Measurements from ENCODE around the gene FRAT2.

DNA sequence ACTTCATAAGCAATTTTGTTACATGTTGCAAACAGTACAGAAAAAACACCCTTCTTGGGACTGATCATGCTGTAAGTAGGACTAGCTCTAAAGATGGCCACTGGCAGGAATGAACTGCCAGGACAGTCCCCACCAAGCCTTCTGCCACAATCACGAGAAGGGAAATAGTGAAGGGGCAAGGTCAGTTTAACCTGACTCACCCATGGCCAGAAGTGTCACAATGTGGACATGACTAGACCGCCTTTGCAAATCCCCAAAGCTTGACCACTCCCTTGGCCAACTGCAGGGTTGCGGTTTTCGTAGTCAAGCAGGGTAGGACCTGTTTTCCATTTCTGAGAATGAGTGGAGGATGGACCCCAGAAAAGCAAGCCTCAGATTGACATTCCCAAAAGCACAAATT, 19.4 kb upstream of the FRAT2 start:
- TF ChIP-seq, protein P1, sequence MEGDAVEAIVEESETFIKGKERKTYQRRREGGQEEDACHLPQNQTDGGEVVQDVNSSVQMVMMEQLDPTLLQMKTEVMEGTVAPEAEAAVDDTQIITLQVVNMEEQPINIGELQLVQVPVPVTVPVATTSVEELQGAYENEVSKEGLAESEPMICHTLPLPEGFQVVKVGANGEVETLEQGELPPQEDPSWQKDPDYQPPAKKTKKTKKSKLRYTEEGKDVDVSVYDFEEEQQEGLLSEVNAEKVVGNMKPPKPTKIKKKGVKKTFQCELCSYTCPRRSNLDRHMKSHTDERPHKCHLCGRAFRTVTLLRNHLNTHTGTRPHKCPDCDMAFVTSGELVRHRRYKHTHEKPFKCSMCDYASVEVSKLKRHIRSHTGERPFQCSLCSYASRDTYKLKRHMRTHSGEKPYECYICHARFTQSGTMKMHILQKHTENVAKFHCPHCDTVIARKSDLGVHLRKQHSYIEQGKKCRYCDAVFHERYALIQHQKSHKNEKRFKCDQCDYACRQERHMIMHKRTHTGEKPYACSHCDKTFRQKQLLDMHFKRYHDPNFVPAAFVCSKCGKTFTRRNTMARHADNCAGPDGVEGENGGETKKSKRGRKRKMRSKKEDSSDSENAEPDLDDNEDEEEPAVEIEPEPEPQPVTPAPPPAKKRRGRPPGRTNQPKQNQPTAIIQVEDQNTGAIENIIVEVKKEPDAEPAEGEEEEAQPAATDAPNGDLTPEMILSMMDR (IDR thresholded peaks at IDR 0.05; ENCODE audit: insufficient read depth, low read depth, low read length): no peak
- TF ChIP-seq EZH2 (IDR thresholded peaks at IDR 0.05; ENCODE audit: insufficient read depth, low read length): no peak
